ENCODE data around the gene MTMR1. TPM values are rescaled to one million over a fixed set of nuclear protein-coding genes. Genes with fewer than 3 reads are reported as not detected.
A peak's percentile ranks its signal among the peaks of the same experiment; 100 is the strongest.

The MTMR1 gene
- 20.7 TPM for total RNA-seq
- long read RNA-seq, partial matches to known transcripts, result 2 of 12 reads
- long read RNA-seq, other reads (novel, unspliced or antisense), result 10 of 12 reads

DNA sequence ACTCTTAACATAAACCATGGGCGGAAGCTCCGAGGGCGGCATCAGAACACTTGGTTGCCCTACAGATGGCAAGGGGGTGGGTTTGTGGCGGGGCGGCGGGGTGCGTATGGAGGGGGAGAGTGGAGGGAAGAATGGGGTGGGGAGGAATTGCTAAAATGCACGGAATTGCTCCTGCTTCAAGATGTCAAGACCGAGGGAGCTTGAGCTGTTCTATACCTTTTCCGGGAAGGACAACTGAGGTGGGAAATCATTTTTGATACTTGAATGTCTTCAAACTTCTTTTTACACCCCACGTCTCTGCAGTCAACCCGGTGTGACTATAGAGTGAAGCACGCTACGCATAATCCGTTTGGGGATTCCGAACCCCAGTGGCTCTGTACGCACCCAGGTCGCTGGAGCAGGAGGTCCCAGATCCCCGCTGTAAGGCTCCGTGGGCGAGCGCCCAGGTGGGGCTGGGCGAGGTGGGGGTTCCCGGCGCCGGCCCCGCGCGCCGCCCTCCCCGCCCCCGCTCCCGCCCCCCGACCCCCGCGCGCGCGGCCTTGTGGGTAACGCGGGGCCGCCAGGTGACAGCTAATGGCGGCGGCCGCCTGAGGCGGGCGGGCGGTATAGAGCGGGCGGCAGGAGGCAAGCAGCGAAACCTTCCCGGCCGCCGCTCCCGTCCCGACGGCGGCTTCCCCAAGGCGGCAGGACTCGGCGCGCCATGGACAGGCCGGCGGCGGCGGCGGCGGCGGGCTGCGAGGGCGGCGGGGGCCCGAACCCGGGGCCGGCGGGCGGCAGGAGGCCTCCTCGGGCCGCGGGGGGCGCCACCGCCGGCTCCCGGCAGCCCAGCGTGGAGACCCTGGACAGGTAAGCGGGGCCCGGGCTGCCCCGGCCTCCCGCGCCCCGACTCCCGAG is at the start of gene MTMR1:
TSS of gene MTMR1 (plus strand) at position 566 of the 894 bp plus-strand sequence. CDS start at position 701, 135 bp downstream.
- peak; percentile 88 for ATAC-seq
- DNase-seq, result peak; percentile 57
- intact Hi-C loops (cut with micrococcal nuclease), result no loop called here

DNA sequence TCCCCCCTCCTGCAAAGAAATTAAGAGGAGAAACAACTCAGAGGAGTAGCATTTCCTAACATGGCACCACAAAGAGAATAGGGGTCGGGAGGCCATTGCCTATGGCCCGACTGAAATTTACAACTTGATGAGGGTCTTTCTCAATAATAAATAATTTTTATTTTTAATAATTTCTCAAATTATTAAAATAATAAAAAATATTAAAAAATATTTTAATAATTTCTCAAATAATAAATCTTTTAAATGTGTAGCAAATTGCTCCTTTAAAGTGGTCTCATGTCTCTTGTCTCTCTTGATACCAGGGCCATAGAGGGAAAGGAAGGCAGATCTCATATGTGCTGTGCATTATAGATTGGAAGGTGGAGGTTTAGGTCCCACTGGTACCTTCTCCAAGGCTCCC is 49.2 kb upstream of the MTMR1 start:
- intact Hi-C loops (cut with micrococcal nuclease), result no loop called here
- DNase-seq (no peak), ATAC-seq (no peak)

DNA sequence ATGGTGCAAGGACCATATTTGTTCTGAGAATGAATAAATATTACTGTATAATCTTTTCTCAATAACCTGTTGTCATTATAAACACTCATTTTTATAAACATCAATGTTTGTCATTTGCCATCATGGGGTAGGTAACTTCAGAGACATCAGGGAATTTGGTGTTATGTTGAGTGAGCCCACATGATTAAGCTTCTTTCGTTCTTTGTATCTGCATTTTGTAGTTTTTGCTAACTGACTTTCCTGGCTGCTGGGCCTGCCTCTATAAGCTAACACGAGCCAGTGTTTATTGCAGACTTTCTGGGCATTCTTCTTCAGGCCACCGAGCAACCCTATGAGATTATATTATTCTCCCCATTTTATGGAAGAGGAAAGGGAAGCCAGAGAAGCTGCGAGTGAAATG is 48.8 kb upstream of the MTMR1 start:
- DNase-seq (no peak), ATAC-seq (no peak)
- intact Hi-C loops (cut with micrococcal nuclease), result no loop called here

DNA sequence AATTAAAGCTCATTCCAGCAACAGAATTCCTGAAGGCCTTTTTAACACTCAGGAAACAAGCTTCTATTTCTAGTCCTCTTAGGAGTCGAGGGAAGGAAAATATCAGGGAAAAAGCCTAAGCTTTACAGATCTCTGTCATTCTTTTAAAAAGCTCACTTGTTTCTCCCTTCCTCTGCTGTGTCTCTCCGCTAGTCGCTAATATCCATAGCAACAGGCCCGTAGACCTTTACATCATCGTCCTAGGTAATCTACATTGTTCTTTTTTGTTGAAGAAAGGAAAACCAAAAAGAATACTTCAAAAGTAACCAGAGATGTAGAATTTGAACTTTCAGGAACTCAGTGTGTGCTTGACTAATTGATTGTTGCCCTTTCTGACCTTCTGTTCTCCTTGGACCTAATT is 45.9 kb upstream of the MTMR1 start:
- ATAC-seq, result no peak
- intact Hi-C loops (cut with micrococcal nuclease), result no loop called here
- no peak for DNase-seq

DNA sequence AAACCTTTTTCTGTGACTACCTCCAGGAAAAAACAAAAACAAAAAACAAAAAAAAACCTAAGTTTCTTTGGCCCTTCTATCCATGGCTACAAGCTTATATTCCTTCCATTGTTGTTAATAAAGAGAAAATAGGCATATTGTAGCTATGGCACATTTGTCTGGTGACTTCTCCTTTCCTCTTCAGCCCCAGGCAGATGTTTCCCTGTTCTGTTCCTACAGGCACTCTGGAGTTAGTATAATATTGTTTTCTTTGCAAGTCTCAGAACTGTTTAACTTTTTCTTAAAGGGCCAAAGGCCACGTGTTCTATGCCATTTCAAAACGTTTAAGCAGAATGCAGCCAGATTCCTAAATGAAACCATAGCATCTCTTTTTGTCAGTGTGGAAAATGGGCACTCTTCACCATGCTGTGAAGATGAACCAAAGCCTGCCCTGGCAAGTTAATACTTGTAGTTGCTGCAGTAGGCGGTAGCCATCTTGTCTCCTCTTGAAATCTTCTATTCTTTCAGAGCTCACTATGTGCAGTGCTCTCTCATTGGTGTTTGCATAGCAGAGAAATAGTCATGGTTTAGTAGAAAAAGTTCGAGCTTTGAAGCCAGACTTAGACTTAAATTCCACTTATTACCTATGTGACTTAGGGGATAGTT is 44.8 kb upstream of the MTMR1 start:
- intact Hi-C loops (cut with micrococcal nuclease), result no loop called here
- ATAC-seq (no peak), DNase-seq (no peak)

DNA sequence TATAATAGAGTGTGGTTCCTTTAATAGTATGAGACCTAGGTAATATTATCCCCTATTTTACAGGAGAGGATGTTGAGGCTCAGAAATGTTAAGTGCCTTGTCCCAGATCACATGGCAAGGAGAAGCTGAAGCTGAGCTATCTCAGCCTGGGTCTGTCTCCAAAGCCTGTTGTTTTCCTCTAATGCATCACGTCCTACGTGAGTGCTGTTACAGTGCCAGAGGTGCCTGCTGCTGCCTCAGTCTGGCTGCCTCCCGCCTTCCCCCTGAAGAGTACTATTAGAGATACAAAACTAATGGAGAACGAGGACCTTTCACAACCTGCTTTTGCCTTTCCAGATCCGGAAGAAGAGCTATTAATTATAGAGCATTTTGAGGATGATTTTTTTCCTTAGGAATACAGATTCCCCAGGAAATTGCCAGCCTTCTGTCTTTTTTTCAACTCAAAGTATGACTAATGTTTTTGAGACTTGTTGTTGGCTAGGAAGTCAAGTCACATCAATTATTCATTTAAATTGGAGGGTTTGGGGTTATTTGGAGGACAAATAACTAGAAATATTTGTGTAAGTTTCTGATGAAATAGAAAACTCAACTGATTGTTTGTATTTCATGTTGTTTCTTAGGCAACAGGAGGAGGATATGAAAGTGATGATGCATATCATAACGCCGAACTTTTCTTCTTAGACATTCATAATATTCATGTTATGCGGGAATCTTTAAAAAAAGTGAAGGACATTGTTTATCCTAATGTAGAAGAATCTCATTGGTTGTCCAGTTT is 43.9 kb upstream of the MTMR1 start:
- ATAC-seq, result peak; percentile 66
- peak; percentile 42 for DNase-seq
- intact Hi-C loops (cut with micrococcal nuclease), result no loop called here

DNA sequence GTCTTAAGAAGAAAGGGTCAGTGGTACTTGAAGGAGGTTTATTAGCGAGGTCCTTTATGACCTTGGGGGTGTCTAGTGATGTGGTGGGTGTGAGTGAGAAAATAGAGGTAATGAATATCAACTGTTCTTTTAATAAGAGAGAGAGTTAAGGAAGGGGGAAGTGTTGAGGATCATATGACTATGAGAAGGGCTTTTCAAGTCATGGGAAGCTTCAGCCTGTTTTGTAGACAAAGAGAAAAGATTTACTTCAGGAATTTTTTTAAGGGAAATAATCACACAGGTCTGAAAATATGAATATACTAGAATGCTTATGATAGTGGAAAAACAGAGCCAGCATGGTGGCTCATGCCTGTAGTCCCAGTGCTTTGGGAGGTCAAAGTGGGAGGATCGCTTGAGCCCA is 41.3 kb upstream of the MTMR1 start:
- DNase-seq, result no peak
- intact Hi-C loops (cut with micrococcal nuclease), result no loop called here
- ATAC-seq, result no peak

DNA sequence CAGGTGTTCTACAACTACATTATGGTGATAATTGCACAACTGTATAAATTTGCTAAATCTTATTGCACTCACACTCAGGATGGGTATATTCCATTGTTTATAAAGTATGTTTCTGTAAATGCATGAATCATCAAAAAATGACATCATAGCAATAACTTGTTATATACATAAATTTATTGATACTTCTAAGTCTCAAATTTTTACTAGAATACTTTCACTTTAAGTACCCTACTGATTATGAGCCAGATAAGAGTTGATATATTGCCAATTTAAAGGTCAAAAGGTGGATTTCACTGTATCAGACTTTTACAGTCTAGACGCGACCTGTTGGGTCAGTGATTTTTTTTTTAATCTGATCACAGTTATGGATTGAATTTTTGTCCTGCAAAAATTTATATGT is 37.4 kb upstream of the MTMR1 start:
- DNase-seq, result no peak
- intact Hi-C loops (cut with micrococcal nuclease), result no loop called here
- ATAC-seq, result no peak

DNA sequence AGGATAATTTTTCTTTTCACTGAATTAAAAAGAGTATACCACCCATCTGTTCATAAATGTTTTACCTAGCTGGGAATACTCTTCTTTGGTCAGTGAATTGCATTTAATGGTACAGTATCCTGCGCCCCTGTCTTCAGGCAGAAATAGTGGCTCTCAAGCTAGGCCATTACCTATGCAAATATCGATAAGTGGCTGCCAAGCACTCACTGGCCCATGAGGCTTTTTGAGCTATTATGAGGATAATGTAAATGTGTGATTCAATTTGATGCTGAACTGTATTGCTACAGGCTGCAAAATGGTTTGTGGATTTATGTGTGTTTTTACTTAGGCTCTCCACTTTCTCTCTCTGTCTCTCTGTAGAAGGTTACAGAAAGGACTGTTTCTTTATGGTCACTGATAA is 30.1 kb upstream of the MTMR1 start:
- intact Hi-C loops (cut with micrococcal nuclease), result no loop called here
- no peak for ATAC-seq
- DNase-seq, result no peak

DNA sequence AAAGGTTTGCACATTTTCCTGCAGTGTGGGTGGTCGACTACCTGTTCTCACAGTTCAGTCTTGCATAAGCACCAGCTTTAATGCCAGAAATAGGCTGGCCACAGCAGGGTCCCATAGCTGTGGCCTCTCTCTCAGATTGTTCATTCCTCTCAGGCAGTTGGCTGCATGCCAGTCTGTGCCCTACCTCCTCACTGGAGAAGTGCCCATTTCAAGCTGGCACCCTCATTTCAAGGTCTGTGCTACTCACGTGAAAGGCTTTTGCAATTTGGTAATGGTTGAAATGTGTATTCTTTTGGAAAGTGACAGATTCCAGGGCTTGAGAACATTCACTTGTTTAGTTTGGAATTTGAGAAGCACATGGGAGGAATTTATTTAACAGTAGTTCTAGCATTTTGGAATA is 28.9 kb upstream of the MTMR1 start:
- peak; percentile 66 for DNase-seq
- intact Hi-C loops (cut with micrococcal nuclease), result no loop called here

DNA sequence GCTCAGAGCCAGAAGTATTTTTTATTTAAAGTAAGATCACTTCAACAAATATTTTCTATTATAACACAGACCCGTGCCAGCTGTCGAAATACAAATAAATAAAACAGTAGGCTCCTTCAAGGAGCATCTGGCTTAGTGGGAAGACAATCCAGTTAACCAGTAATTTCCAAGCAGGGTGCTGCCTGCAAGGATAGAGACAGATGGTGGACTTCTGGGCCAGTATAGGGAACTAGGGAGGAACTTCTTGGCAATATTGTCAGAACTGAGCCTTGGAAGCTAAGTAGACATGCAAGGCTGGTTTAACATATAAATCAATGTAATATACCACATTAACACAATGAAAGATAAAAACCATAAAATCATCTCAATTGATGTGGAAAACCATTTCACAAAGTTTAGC is 17.0 kb upstream of the MTMR1 start:
- intact Hi-C loops (cut with micrococcal nuclease), result no loop called here
- DNase-seq (no peak), ATAC-seq (no peak)

More for the DNA sequence above, 28.9 kb upstream of the MTMR1 start:
- ATAC-seq, result peak; percentile 81

DNA sequence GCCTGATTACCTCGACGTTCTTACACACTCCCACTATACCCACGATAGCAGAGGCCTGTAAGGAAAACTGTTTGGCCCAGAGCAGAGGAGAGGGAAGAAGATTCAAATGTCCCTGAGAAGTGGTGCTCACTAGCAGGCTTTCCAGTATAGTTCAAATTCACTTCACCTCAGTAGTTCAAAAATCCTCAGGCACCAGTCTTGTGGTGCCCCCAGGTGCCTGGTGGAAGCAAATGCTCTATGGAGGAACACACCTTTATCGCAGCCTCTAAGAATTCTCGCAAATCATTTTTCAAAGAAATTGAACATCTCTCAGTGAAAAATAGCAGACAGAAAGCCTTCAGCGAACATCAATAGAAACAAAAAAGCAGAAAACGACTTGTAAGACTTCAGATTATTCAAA is 12.2 kb upstream of the MTMR1 start:
- intact Hi-C loops (cut with micrococcal nuclease), result no loop called here
- DNase-seq (no peak), ATAC-seq (peak; percentile 68)

DNA sequence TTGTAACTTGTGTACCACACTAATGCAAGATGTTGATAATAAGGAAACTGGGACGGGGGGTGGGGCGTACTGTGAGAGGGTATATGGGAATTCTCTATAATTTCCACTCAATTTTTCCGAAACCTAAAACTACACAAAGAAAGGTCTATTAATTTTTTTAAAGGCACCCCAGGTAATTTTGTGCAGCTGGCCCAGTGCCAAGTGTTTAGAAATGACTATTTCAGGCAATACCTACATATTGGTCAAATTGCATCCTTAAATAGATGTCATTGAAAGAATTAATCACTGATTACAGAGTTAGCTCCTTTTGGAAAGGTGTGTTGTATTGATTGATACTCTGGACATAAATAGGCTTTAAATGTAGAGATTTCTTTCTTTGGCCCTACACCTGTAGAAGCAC is 10.1 kb upstream of the MTMR1 start:
- intact Hi-C loops (cut with micrococcal nuclease), result no loop called here
- ATAC-seq (no peak), DNase-seq (no peak)

DNA sequence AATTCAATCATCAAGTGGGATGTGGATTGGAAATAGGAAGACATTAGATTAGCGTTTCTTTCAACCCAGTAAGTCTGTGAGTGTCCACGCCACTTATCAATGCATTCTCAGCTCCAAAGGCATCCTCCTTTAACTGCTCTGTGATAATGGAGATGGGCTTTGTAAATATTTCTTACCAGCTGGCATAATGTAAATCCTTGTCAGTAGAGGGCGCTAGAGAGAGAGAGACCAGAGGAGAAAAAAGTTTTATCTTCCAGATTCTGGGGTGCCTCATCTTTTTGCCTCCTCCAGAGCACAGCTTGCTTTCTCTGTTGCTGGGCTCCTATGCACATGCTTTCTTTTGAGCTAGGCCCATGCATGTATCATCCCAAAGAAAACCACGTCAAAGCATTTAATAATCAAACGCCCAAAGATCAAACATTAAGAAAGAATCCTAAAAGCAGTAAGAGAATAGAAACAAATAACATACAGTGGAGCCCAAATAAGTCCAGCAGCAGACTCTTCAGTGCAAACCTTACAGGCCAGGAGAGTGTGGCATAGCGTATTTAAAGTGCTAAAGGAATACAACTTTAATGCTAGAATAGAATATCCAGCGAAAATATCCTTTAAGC is 9.6 kb upstream of the MTMR1 start:
- DNase-seq (no peak), ATAC-seq (no peak)
- intact Hi-C loops (cut with micrococcal nuclease), result no loop called here

DNA sequence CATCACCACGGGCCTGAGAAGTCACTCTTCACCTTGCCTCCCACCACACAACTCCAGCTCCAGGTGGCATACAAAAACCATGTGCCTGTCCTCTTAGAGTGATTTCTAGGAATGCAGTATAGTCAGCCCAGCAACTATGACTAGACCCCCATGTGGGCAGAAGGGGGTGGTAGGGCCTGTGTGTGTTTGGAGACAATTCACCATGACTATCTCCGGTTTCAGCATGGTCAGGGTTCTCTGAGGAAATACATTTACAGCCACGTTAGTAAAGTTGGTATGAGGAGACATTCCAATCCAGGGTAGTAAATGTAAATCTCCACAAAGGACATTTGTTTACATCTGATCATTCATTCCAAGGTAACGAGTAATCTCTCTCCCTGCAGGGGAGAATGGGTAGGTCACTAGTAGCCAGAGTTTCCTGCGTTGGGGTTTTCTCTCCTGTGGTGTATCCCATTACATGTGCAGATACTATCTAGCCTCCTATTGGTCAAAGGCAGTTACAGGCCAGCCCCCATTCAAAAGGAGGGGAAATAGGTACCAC is 4.2 kb upstream of the MTMR1 start:
- ATAC-seq (no peak), DNase-seq (no peak)
- intact Hi-C loops (cut with micrococcal nuclease), result no loop called here

DNA sequence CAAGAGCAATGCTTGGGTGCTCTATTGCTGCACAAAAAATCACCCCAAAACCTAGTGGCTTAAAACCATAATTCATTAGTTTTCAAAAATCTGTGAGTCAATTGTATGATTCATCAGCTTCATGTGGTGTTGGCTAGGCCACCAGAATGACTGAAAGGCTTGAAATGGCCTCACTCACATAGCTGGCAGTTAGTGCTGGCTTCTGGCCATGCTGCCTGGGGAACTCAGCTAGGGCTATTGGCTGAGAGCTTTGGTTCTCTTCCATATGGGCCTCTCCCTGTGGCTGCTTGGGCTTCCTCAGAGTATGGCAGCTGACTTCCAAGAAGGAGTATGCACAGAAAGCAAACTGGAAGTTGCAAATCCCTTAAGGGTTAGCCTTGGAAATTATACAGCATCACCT is 3.1 kb upstream of the MTMR1 start:
- intact Hi-C loops (cut with micrococcal nuclease), result no loop called here
- DNase-seq (no peak), ATAC-seq (no peak)

DNA sequence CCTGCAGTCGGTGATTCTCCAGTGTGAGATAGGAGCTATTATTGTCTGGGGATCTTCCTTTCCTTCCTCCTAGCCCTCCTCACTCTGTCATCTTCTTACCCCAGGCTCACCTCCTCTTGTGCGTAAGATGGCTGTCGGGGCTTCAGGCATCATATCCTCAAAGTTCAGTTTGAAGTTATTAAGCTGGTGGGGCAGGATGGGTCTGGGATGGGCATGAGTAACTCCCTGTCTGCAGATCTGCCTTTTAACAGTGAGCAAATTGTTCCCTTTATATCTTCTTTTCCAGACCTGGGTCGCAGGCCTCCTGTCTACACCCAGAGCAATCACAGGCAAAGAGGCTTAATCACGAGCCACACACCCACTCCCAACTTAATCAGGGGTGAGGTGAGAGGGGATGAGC is 900 bp upstream of the MTMR1 start:
- intact Hi-C loops (cut with micrococcal nuclease), result no loop called here
- ATAC-seq (no peak), DNase-seq (no peak)

DNA sequence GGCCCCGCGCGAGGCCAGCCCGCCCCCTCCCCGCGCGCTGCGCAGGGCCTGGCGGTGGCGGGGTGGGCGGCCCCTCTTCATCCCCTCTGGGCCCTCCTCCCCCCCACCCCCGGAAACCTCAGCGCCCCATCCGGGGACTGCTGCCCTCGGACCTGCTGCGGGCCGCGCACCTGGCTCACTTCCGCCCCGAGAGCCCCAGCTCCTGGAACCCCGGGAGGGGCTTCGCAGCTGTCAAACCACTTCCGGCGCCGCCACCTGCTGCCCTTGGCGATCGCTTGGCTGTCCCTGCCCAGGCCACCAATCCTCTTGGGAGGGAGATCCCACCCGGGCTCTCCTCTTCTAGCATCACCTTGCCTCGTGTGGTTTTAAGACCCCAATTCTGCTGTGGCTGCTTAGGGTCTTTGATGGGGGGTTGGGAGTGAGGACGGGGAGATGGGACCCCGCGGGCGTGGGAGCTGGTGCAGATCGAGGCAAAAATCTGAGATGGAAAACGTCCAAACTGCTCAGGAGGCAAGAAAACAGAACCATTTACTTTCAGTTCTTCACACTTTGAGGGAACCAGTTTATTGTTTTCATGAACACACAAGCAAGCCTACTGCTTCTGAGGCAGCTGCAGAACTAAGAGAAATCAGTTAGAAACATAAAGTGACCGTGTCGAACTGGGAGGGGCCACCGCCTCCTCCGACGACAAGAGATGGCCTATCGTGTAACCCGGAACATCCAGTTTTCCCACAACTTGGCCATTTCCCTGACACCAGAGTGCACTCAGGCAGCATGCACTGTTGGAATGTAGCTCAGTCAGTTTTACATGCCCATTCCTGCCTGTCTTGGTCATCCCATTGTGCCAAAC is 754 bp downstream of the MTMR1 start:
- peak; percentile 56 for DNase-seq
- ATAC-seq, result peak; percentile 51
- intact Hi-C loops (cut with micrococcal nuclease), result no loop called here
